ENCODE results near the gene EAF1. TPM values are rescaled to one million over a fixed set of nuclear protein-coding genes. Genes with fewer than 3 reads are reported as not detected.

The EAF1 gene
- total RNA-seq, 6 experiments from 2014 or later: 11.6 to 27.7 (median 17.1) TPM

- Histone ChIP-seq H3K27ac (no peak overlapping the region), H3K36me3 (no peaks in the 10 kb centered on the region), H3K4me3 (no peak overlapping the region), H3K9me3 (no peaks in the 10 kb centered on the region), H3K27me3 (no peaks in the 10 kb centered on the region), H3K4me1 (no peaks in the 10 kb centered on the region)
- 81% methylated on average over 3 of the region's 5 CpGs for WGBS (ENCODE audit: insufficient coverage, low coverage, low lambda C conversion rate, missing lambda C conversion rate)
- DNase-seq: no peak
- no peak for ATAC-seq
- intact Hi-C loops (cut with DNase I): no loop called here
- TF ChIP-seq POLR2A (IDR thresholded peaks at IDR 0.05) (no peak), CTCF (IDR thresholded peaks at IDR 0.05) (no peak)
Observed at GRCh38 chr3:15399970-15400369, 27.4 kb upstream of the EAF1 start.

DNA sequence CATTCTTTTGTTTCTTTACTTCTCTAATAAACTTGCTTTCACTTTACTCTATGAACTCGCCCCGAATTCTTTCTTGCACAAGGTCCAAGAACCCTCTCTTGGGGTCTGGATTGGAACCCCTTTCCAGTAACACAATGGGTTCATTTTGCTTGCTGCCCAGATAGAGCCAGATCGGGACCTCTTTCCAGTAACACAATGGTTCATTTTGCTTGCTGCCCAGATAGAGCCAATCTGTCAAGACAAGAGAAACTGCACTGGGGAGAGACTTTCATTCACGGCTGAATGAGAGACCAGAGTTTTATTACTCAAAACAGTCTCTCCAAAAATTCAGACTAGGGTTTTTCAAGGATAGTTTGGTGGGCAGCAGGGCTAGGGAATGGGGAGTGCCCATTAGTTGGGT lies 25.5 kb upstream of the EAF1 start:
- WGBS (ENCODE audit: insufficient coverage, low coverage, low lambda C conversion rate, missing lambda C conversion rate): 80% methylated on average over 4 of the region's 4 CpGs
- Histone ChIP-seq H3K4me3 (no peak overlapping the region), H3K36me3 (no peaks in the 10 kb centered on the region), H3K27me3 (no peaks in the 10 kb centered on the region), H3K4me1 (no peaks in the 10 kb centered on the region), H3K27ac (no peak overlapping the region), H3K9me3 (no peaks in the 10 kb centered on the region)
- intact Hi-C loops (cut with DNase I): no loop called here
- ATAC-seq (no peak), DNase-seq (no peak)
- TF ChIP-seq POLR2A (IDR thresholded peaks at IDR 0.05) (no peak), CTCF (IDR thresholded peaks at IDR 0.05) (no peak)

DNA sequence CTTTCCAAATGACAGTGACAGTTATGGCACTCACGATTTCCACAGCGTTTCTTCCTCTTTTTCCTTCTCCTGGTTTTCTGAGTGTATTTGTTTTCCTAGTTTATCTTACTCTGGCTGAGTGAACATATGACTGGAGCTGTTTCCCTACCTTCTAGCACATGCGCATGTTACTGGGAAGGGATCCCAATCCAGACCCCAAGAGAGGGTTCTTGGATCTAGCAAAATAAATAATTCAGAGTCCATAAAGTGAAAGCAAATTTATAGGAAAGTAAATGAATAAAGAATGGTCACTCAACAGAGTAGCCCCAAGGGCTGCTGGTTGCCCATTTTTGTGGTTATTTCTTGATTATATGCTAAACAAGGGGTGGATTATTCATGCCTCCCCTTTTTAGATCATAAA lies 23.9 kb upstream of the EAF1 start:
- H3K4me3 ChIP-seq: no peak overlapping the region
- peaks cover 0 to 1% (median 0%) of the 10 kb centered on the region in 4 donors for H3K4me1 ChIP-seq
- 71% methylated on average over 2 of the region's 3 CpGs for WGBS (ENCODE audit: insufficient coverage, low coverage, low lambda C conversion rate, missing lambda C conversion rate)
- no peak overlapping the region for H3K27ac ChIP-seq
- no peaks in the 10 kb centered on the region for H3K36me3 ChIP-seq
- ATAC-seq (no peak), DNase-seq (no peak)
- H3K9me3 ChIP-seq: no peaks in the 10 kb centered on the region
- intact Hi-C loops (cut with DNase I): no loop called here
- no peaks in the 10 kb centered on the region for H3K27me3 ChIP-seq
- no peak for TF ChIP-seq POLR2A (IDR thresholded peaks at IDR 0.05)
- TF ChIP-seq CTCF (IDR thresholded peaks at IDR 0.05): no peak

DNA sequence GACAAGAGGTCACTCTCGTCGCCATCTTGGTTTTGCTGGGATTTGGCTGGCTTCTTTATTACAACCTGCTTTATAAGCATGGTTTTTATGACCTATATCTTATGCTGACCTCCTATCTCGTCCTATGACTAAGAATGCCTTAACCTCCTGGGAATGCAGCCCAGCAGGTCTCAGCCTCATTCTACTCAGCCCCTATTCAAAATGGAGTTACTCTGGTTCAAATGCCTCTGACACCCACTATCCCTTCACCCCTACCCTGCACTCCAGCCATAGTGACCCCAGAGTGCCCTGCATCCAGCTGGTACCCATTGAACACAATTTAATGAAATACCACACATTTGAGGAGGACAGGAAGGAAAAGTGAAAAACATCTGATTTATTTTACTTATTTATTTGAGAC lies 23.4 kb upstream of the EAF1 start:
- DNase-seq (no peak), ATAC-seq (no peak)
- Histone ChIP-seq H3K27me3 (no peaks in the 10 kb centered on the region), H3K4me1 (peaks cover 0 to 6% (median under 1%) of the 10 kb centered on the region in 4 donors), H3K9me3 (no peaks in the 10 kb centered on the region), H3K4me3 (no peak overlapping the region), H3K27ac (no peak overlapping the region), H3K36me3 (no peaks in the 10 kb centered on the region)
- WGBS (ENCODE audit: insufficient coverage, low coverage, low lambda C conversion rate, missing lambda C conversion rate): 71% methylated on average over 1 of the region's 3 CpGs
- TF ChIP-seq CTCF (IDR thresholded peaks at IDR 0.05): no peak
- TF ChIP-seq POLR2A (IDR thresholded peaks at IDR 0.05): no peak
- intact Hi-C loops (cut with DNase I): no loop called here

GRCh38 chr3:15404767-15405166 lies 22.6 kb upstream of the EAF1 start:
- Histone ChIP-seq H3K9me3 (no peaks in the 10 kb centered on the region), H3K4me3 (no peak overlapping the region), H3K27me3 (no peaks in the 10 kb centered on the region), H3K4me1 (peaks cover 0 to 14% (median 4%) of the 10 kb centered on the region in 4 donors), H3K27ac (no peak overlapping the region), H3K36me3 (no peaks in the 10 kb centered on the region)
- TF ChIP-seq CTCF (IDR thresholded peaks at IDR 0.05) (no peak), POLR2A (IDR thresholded peaks at IDR 0.05) (no peak)
- ATAC-seq (peak in 1 of 4 donors; percentile 29), DNase-seq (no peak)
- WGBS (ENCODE audit: insufficient coverage, low coverage, low lambda C conversion rate, missing lambda C conversion rate): 100% methylated on average over 1 of the region's 1 CpG
- intact Hi-C loops (cut with DNase I): no loop called here
